DMS114 treated with DMSO at 0.1 percent for 48 hours (cell line): ENCODE data around the gene GPAT3.
"Not testable (repeated sequence)": the region's sequence is repeated elsewhere in the genome, so short reads cannot be mapped to it uniquely, and the experiment has no call there.

ENCODE experiments used
- DNase-seq: peaks from one replicate; lab custom pipeline; 2025; ENCODE audit not compliant: unreplicated experiment; lab: John Stamatoyannopoulos, UW

The GPAT3 gene

DNA sequence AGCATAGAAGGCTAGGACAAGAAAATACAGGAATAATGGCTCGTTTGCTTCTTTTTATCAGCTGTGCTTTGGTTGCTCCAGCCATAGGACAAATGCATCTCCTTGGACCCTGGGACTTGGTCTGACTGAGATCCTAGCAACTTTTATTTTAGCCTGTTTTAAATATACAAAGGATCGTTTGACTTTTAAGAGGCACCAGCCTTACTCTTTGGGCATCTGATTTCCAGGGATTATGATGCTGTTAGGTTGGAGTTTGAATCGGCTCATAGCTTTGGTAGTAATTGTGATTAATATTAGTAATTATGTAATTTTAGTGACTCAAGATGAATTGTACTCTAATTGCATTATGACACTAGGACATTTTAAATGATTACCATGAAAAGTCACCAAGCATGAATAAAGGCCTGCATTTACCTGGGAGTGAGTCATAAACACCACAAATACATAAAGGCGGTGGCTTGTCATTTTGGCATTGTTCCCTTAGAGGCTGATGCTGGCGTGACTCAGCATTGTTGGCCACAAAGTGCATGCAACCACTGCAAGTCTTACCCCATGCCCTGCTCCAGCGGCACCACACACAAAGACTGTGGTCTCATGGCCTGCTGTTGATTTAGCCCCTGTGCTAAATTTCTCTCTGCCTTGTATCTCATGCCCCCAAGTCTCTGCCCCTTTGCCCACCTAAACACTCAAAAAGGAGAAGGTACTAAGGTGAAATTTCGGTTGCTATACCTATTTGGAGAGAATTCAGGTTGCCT is 12.4 kb downstream of the GPAT3 start:
- no peak for DNase-seq

DNA sequence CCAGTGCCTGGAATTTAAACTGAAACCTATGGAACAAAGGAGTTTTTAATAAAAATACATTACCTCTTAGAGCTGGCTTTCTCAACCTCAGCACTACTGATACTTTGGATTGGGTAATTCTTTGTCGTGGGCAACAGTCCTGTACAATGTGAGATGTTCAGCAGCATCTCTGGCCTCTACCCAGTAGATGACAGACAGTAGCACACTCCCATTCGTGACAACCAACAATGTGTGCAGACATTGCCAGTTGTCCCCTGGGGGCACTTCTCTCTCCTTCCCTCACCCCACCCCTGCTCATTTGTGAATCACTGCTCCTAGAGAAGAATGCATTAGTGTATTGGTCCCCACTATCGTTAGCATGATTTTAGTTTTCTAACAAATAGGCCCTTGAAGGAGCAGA is 16.2 kb downstream of the GPAT3 start:
- no peak for DNase-seq

DNA sequence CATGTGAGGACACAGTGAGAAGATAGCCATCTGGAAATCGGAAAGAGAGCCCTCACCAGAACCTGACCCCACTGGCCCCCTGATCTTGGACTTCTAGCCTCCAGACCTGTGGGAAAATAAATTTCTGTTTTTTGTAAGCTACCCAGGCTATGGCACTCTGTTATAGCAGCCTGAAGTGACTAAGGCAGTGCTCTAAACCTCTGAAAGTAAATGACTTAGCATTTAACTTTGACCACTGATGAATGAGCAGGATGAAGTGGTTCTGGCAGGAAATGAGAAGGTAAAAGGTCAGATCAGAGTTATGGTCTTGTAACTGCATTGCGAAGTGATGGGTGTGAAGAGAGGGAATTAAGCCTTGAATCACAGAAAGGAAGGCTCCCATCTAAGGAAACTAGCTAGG is 17.0 kb downstream of the GPAT3 start:
- no peak for DNase-seq

DNA sequence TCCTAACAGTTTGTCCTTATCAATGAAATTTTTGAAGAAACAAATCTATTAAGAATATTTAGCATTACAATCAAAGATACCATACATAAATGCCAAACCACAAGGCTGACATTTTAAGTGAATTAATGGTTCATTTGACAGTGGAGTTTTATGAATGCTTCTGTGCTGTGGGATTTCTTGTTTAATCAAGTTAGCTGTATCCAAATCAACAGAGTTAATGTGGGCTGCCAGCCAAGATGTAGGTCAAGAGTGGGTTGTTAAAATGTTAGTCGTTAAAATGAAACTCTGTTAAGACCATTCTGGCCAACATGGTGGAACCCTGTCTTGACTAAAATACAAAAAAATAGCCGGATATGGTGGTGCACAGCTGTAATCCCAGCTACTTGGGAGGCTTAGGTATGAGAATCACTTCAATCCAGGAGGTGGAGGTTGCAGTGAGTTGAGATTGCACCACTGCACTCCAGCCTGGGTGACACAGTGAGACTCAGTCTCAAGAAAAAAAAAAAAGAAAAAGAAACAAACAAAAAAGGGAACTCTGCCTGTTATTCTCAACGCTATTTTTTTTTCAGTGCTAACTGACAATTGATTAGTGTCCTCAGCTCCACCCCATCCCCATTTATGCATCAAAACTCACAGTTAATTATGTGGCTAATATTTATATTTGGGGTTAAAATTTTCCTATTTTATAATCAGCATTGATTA is 20.2 kb downstream of the GPAT3 start:
- DNase-seq: no peak

DNA sequence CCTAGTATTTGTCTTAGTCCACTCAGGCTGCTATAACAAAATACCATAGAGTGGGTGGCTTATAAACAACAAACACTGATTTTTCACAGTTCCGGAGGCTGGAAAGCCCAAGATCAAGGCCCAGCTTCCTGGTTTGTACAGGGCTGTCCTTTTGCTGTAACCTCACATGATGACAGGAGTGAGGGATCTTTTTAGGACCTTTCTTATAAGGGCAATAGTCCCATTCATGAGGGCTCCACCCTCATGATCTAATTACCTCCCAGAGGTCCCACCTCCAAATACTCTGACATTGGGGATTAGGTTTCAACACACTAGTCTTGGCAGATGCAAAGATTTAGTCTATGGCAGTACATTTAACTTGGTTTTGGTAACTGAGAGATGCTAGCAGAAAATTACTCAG is 20.9 kb downstream of the GPAT3 start:
- no peak for DNase-seq

DNA sequence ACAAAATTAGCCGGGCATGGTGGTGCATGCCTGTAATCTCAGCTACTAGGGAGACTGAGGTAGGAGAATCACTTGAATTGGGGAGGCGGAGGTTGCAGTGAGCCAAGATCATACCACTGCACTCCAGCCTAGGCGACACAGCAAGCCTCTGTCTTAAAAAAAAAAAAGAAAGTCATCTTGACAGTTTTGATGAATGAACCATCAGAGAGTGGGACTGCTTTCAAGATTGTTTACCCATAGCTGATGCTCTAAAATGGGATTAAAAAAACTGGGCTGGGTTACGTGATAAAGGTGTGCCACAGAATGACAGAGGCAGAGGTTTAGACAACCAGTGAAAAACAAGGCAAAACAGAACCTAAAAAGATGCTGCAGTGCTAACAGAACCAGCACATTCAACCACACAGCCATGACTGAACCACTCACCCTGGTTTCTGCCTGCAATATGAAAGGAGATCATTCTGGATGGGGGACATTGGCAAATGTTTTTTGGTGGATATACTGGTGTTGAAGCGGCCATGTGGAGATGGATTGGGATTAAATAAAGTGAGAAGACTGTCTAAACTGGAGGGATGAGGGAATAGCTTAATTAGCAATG is 22.2 kb downstream of the GPAT3 start:
- DNase-seq: no peak

DNA sequence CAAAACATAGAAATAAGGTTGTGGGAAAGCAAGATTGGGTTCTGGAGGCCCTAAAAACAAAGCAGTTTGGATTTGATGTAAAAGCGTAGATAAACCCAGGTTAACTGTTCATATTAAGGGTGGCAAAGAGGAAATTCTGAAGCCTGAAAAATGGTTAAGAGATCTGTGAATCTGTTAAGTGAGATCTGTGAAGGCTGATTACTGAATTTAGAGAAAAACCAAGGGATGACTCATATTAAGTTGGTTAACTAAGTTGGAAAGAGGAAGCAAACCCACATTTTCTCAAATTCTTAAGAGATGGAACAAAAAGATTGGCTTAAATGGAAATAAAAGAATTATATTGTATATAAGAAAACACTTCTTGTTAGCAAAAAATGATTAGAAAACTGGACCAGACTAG is 22.8 kb downstream of the GPAT3 start:
- no peak for DNase-seq

DNA sequence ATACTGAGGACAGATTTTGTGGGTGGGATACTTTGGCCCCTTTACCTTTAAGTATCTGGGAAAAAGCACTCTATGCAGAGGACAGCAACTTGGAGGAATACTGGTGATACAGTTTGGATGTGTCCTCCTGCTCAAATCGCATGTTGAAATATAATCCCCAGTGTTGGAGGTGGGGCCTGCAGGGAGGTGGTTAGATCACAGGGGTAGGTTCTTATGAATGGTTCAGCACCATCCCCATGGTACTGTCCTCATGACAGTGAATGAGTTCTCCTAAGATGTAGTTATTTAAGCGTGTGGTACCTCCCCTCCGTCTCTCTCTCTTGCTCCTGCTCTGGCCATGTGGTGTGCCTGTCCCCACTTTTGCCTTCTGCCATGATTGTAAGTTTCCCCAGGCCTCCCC is 24.6 kb downstream of the GPAT3 start:
- DNase-seq: no peak

DNA sequence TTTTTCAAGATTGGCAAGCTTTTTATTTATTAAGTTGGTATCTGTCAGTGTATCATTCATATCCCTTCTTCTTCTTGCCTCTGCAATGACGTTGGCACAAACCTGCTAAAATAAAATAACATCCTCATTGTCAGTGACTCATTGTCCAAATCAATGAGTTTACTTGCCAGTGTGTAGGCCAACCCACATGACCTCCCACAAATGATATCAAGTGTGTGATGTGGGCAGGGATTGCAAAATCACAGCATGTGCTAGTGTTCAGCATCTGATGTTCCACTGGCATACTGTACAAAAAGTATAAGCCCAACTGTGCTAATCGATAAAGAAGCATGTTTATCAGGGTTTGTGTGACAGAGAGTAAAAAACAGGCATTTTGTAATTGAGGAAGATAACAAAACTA is 25.5 kb downstream of the GPAT3 start:
- no peak for DNase-seq

DNA sequence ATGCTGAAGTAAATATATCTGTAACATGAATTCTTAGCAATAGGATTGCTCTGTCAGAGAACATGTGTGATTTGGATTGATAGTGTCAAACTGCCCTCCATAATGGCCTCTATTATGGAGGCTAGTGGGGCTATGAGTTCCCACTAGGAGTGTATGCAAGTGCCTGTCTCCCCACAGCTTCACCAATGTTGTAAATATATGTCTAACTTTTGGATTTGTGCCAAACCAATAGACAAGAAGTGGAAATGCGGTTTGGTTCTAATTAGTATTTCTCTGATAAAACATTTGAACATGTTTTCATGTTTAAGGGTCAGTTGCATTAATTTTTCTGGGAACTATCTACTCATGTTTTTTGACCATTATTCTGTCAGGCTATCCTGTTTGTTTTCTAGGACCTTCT is 28.1 kb downstream of the GPAT3 start:
- no peak for DNase-seq

DNA sequence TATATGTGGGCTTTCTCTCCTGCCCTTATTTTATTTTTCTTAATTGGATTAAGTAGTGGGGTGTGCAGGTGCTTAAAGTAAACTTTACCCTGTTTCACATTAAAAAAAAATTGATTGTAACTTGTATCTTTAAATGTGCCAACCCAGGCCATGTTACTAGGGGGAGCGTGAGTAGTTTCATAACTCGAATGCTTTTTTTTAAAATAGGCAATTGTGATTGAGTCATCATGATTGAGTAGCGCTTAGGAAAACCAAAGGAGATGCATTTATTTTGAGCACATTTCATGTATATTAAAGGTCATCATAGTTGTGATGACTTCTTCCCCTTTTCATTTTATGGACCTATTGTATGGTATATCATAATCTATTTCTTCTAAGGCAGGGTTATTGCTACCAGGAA is 32.2 kb downstream of the GPAT3 start:
- no peak for DNase-seq

DNA sequence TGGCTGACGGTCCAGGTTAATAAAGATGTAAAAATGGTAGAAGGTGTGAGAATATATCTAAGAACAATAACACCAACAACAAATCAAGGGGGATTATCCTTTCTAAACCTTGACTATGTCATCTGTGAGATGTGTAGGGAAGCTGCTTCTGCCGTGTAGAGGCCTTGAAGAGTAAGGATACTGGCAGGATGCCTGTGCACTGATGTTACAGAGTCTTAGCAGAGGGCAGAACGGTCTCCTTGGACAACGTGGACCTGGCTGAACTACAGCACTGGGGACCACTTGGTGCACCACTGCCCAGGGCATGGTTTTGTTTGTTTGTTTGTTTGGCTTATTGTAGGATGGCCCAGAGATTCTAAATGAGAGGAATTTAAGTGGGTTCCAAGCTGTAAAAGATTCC is 33.5 kb downstream of the GPAT3 start:
- DNase-seq: no peak

DNA sequence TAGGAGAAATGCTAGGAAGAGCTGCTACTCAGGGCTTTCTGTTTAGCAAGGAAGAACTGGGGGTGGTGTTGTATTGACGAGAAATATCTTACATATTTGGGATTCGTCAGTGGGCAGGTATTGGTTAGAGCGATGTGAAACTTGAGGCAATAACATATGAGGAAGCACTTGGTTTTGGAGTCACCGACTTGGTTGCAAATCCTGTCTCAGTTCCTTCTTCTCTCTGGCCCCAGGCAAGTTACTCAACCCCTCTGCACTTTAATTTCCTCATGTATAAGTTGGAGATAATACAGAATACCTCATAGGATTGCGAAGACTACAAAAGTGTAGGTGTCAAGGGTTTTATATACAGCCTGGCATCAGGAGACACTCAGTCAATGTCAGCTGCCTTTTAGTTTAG is 34.1 kb downstream of the GPAT3 start:
- DNase-seq: no peak

DNA sequence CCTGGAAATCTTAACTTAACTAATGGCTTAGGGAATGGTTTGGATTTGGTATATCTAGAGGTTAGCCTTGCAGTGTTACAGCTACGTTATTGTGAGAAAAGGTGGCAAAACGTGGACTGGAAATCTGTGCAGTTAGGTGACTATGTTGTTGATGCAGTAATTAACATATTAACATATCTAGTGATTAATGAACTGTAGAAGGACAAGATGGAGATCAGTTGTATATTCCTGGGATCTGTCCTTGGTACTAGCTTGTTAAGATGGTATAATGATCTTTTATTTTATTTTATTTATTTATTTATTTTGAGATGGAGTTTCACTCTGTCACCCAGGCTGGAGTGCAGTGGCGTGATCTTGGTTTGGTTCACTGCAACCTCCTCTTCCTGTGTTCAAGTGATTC is 36.9 kb downstream of the GPAT3 start:
- no peak for DNase-seq

DNA sequence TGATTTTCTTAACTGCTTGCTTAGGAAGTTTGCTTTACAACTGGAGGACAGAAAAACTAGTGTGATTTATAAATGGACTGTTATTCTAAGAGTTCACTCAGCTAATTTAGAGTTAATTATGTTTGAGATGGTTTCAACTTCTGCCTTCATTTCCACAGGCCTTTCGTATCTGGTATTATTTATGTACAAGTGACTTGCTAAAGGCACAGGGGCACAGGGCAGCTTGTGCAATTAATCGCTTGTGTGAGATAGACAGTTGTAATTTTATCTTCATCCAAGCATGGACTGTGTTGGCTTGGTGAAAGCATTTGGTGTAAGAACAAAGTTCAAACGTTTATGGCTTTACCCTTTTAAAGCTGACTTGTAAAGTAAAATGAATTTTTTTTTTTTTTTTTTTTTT is 38.3 kb downstream of the GPAT3 start:
- DNase-seq: no peak

DNA sequence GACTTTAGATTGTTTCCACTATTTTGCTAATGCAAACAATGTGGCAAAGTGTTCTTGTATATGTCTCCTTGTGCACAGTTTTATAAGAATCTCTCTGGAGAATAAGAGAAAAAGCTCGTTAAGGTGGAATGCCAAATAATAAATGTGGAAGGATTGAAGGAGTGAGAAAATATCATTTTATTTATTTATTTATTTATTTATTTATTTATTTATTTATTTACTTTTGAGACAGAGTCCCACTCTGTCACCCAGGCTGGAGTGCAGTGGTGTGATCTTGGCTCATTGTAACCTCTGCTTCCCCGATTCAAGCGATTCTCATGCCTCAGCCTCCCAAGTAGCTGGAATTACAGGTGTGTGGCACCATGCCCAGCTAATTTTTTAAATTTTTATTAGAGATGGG is 40.3 kb downstream of the GPAT3 start:
- not testable (repeated sequence) for DNase-seq

DNA sequence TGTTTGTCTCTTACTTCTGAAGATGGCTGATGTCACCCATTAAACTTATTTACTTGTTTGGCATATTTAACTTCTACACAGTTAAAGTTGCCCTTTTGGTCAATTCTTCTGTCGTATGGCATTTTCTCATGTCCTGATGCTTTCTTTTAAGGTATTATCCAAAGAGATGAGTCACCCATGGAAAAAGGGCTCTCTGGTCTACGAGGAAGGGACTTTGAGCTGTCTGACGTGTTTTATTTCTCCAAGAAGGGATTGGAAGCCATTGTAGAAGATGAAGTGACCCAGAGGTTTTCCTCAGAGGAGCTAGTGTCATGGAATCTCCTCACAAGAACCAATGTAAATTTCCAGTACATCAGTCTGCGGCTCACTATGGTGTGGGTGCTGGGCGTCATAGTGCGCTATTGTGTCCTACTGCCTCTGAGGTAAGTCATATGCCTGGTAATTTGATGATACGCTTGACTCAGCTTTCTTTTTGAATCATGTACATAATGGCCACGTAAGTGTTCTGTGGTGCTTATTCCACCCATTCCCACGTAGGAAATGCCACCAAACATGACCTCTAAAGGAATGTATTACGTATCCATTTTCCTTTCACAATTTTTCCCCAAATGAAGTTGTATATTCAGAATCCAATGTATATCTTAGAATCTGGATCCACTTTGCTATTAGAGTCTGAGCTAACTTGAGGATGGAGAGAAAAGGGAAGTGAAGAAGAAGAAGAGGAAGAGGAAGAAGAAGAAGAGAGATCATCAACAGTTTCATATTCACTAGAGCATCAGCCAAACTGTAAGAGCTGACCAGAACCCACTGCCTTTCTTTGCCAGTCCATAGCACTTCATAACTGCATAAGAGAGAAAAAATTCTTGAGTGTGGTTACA is 45.7 kb downstream of the GPAT3 start:
- no peak for DNase-seq

DNA sequence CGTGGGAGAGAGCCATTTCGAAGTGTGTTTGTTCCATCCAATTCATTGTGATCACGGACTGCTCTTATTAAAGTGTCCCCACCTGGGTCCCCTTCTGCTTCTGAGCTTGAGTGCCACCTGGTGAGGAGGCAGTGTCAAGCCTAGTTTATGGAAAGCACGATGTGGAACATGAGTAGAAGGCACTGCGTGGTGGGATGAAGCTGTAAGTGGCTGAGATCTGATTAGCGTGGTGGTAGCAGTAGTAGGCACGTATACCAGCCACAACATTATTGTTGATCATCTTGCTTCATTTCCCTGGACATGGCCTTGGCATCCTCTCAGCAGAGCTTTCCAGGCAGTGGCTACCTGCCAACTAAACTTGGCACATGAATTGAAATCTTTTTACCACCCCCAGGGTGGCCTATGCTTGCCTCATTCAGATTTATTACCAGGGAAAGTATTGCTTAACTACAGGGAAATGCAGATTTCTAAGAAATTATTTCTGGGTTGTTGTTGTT is 46.4 kb downstream of the GPAT3 start:
- no peak for DNase-seq

DNA sequence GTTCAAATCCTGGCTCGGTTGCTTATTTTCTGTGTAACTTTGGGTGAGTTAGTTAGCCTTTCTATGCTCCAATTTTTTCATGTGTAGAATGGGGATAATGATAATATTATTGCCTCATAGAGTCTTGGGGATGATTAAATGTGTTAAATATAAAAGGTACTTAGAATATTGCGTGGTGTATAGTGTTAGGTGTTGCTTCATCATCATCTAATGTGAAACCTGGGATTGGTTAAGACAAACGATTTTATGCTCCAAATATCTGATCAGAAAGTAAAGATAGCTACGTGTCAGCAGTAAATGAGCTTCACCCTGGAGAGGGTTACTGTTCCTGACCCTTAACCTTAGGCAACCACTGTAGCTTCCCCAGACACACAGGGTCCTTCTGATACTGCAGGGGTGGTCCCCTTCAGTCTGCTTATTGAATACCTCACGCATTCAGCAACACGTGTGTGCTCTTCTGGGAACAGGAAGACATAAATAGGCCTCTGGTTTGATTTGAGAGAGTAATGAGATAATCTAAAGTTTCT is 50.1 kb downstream of the GPAT3 start:
- DNase-seq: no peak

DNA sequence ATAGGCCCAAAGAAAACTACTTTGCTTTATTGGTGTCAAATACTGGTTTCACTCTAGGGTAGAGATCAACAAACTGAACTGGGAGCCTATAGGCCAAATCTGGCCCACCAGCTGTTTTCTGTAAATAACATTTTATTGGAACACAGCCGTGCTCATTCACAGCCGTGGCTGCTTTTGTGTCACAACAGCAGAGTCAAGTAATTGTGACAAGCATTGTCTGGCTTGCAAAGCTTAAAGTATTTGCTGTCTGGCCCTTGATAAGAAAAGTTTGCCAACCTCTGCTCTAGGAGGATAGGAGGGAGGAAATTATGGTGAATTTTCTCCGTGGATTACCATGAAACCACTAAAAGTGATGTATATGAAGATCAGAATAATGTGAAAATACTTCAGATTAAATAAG is 53.4 kb downstream of the GPAT3 start:
- DNase-seq: no peak

DNA sequence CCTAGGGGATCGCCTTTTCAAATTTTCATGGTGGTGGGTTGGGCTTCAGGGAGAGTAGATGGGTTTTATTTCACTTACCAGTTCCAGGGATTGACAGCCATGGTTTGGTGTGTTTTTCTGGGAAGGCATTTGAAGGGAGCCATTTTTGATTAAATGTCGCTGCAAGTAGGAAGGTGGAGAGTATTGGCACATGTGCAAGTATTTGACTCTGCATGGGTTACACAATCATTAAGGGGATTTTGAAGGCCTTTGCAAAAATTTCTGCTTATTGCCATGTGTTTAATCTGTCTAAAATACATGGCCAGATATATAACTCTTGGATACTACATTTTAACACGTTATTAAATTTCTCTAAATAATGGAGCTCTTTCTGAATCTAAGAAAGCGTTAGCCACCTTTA is 55.1 kb downstream of the GPAT3 start:
- DNase-seq: no peak
